GM18502 (cell line): Measurements from ENCODE around the gene CDC45.

Experiments used
- ATAC-seq: cut with Tn5 transposase; IDR thresholded peaks from one replicate; pipeline ENCODE4 v1.9.1; 2021; ENCODE audit warnings: mild to moderate bottlenecking; ENCODE audit not compliant: unreplicated experiment, poor library complexity

CDC45 gene

GRCh38 chr22:19509923-19510322 is 30.2 kb downstream of the CDC45 start:
- no peak for ATAC-seq

DNA sequence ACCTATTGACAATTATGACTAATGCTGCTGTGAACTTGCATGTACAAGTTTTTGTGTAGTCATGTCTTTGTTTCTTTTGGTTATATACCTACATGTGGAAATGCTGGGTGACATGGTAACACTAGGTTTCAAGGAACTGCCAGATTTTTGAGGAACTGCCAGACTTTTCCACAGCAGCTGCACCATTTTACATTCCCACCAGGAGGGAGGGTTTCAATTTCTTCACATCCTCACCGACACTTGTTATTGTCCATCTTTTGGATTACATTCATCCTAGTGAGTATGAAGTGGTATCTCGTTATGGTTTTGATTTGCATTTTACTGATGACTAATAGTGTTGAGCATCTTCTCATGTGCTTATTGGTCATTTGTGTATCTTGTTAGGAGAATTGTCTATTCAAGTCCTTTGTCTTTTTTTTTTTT is 31.2 kb downstream of the CDC45 start:
- ATAC-seq = no peak

DNA sequence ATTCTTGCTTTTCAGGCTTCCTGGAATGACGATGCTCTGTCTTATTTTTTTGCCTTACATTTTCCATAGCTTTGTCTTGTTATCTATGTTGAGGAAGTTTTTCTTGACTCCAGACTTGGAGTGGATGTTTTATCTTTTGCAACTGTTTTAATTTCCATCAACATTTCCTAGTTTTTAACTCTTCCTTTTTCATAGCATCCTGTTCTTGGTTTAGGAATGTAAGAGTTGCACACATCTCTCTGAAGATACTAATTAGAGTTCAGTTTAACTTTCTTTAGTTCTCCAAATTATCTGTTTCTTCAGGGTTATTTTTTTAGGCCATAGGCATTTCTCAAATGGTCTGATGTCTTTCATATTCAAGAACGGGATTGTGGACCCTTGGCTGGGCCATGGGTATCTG is 34.1 kb downstream of the CDC45 start:
- ATAC-seq = no peak

DNA sequence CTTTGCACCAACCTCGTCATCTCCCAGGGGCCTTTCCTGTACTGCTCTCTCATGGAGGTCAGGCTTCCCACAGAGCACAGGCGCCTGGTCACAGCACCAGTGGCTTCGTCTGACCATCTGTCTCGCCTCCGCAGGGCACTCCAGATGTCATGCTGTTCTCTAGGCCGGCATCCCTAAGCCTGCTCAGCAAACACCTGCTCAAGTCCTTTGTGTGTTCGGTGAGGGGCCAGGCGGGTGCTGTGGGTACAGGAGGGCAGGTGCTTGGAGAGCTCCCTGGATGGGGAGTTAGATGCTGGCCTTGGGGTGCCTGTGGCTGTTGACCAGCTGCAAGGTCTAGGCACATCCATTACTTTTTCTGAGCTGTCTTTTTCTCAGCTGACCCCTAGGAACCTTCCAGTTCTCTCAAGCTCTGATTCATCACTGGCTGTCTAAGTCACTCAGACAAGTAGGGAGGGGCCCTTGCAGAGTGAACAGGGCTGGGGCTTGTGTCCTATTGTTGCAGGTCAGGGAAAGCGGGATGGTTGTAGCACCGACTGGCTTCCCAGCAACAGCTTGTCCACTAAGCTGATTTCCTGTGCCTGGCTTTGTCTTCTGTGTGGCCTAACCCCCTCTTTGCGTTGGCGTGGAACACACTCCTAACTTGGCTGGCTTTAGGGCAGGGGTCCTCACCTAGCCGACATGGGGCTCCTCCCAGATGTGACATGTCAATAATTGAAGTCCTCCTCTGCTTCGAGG is 35.3 kb downstream of the CDC45 start:
- ATAC-seq = no peak

DNA sequence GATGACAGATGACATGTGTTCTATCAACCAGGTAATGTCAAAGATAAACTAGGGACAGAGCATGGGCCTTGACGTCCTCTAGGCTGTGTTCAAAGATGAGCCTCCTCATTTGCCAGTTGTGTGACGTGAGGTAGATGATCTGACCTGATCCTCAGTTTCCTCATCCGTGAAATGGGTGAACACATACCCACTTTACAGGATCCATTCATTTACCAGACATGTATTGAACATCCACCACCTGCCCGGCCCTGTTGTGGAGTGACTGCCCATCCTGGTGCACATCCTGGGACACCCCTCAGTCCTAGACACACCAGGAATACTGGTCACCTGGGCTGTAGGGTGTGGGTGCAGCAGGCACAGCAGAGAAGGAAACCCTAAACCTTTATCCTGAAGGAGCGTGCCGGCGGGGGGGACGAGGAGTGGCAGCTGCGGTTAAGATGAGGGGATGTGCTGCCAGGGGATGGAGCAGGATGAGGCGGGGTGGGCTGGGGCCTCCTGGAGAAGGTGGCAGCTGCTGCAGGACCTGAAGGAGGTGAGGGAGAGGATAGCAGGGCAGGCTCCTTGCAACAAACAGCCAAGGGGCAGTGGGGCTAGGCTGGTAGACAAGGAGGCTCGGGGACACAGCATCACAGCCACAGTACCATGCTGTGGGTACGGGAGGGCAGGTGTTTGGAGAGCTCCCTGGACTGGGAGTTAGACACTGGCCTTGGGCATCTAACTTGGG is 36.1 kb downstream of the CDC45 start:
- ATAC-seq = no peak

DNA sequence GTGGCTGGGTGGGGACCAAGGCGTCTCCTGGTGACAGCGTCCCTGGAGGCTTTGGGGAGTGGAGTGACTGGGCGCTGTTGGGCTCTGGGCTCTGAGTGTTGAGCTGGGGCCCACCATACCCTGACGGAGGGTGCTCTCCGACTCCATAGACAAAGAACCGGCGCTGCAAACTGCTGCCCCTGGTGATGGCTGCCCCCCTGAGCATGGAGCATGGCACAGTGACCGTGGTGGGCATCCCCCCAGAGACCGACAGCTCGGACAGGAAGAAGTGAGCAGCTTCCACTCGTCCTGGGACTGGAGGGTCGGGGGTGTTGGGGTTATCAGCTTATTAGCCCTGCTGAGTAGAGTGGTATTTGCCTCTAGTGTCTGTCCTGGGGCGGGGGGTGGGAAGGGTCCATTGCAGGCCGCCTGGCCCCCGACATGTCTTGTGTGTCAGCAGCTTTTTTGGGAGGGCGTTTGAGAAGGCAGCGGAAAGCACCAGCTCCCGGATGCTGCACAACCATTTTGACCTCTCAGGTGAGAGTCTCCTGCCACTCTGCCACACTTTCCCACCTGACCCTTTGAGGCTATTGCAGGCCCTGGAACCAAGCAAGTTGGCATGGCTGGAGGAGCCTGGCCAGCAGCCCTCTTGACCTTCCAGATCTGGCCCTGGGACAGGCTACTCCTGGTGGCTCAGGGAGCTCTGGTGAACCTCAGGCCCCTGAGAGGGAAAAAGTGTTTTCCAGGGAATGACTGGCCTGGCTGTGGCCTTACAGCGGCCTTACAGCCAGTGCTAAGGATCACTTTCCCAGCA is 36.9 kb downstream of the CDC45 start:
- ATAC-seq = no peak

GRCh38 chr22:19517171-19517500 is 37.4 kb downstream of the CDC45 start:
- ATAC-seq = no peak

GRCh38 chr22:19517919-19518611 is 38.3 kb downstream of the CDC45 start:
- ATAC-seq = no peak

DNA sequence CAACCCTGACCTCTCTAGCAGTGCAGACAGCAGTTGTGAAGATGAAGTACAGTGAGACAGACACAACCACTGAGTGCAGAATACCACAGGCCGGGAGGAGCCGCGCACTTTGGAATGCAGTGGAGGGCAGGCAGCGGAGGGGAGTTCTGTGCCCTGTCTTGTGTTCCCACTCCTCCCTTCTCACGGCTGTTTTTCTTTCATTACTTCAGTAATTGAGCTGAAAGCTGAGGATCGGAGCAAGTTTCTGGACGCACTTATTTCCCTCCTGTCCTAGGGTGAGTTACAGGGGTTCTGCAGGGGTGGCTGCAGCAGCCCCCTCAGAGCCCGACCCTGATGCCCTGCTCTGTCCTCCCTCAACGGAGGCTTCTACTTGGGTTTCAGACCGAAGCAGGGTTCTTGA is 38.9 kb downstream of the CDC45 start:
- no peak for ATAC-seq

DNA sequence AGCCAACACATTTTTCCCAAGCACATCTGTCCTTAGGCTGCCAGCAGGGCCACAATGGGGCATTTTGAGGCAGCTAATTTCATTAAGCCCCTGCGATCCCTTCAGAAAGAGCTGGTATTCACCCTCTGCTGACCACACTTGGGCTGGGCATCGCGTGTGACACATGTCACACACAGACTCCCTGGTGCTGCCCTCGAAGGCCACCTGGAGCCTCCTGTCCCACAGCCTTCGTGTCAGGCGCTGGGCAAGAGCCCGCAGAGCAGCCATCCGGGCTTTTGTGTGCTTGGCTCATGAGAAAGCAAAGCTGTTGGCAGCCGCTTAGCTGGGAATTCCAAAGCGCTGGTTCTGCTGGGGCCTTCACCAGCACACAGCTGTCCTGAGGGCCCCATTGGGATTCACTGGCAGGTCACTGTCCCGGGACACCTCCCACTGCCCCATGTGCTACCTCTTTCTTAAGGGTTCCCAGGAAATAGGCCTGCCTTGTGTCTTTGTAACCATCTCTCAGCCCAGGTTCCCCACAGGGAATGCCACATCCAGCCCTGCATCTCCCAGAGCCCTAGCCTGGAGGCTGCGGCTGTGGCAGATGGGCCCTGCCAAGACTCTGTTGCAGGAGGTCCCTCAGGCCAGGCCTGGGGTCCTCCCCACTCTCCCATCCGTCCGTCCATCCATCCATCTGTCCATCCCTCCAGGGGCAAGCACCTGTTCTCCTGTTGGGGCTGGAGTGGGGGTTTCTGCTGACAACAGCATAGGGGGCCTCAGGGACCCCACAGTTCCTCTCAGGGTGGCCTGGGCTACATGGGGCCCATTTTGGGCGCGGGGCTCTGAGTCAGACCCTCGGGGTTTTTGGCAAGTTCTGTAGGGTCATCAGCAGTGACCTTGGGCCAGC is 39.6 kb downstream of the CDC45 start:
- no peak for ATAC-seq

- ATAC-seq = no peak
Measured at GRCh38 chr22:19520007-19520406, 40.3 kb downstream of the CDC45 start.

DNA sequence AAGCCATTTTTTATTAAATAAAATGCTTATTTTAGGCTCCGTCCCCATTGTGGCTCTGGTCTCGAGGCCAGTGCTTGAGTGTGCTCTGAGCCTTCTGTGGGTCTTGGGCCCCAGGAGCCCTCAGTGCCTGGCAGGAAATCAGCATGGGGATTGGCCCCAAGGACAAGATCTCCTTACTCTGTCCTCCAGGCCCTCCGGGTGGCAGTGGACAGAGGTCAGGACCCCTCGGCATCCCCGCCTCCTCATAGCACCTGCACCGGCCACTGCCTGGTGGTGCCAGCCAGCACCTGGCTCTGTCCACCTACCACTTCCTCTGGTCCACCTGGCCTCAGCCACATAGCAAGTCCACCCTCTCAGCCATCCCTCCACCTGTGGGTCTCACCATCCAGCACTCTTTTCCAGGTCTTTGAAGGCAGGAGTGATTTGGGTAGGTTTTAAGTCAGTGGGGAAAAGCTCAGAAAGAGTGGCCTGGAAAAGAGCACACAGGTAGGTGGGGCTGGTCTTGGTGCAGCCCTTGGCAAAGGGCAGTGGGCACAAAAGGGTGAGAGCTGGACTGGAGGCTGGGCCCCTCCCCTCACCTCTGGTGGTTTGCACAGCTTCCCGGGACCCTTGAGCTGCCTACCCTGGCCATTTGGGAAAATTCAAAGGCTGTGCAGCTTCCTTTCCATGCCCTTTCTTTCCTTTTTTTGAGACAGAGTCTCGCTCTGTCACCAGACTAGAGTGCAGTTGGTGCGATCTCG is 41.0 kb downstream of the CDC45 start:
- ATAC-seq = no peak

GRCh38 chr22:19522190-19522880 is 42.6 kb downstream of the CDC45 start:
- no peak for ATAC-seq

GRCh38 chr22:19522881-19523239 is 43.1 kb downstream of the CDC45 start:
- no peak for ATAC-seq

DNA sequence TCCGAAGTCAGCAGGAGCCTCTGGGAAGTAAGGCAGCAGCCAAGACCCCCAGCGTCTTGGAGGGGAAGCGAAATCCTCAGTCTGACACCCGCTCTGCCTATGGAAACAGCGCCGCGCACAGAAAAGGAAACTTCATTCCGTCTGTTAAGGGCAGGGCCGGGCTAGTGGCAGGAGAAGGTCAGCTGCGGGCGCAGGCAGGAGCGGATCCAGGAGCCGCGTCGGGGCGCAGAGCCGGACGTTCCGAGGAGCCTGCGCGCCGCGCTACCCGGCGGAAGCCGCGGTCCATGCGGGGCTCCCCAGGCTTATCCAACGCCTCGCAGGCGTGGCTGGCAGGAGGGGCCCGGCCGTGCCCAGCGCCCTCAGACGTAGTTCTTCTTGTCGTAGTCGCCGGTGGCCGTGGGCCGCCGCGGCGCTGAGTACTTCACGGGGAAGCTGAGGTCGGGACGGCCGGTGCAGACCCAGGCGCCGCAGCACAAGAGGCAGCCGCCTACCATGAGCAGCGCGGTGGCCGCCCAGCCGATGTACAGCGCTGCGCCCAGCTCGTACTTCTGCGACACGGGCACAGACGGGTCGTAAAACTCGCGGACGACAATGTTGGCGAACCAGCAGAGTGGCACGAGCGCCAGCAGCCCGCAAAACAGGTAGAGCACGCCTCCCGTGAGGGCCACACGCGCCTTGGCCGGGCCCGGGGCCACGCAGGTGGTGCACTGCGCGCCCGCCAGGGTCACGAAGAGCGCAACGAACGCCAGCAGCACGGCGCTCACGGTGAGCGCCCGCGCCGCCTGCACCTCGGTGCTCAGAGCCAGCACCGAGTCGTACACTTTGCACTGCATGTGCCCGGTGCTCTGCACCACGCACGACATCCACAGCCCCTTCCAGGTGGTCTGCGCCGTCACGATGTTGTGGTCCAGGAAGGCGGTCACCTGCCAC is 43.8 kb downstream of the CDC45 start:
- no peak for ATAC-seq

GRCh38 chr22:19524170-19525115 is 44.7 kb downstream of the CDC45 start, which contains the start of gene CLDN5:
TSS of gene CLDN5 (minus strand) at chr22:19524410. CDS start at chr22:19524255, 155 bp downstream.
- no peak for ATAC-seq
